Osteoblast (primary cell): ENCODE results near the gene SLC9A9. TPM values are rescaled to one million over a fixed set of nuclear protein-coding genes. Genes with fewer than 3 reads are reported as not detected.
A peak's percentile ranks its signal among the peaks of the same experiment; 100 is the strongest.

Experiments
- DNase-seq: peaks from one replicate; pipeline ENCODE4 v3.0.0; 2011; ENCODE audit warnings: low spot score, mixed read lengths; ENCODE audit not compliant: insufficient read length; ENCODE audit errors: missing footprints
- H2AFZ ChIP-seq: 2 replicates; pipeline ENCODE4 v1.6.0; 2011; ENCODE audit warnings: mild to moderate bottlenecking, low read length
- H3K27ac ChIP-seq: 2 replicates; pipeline ENCODE4 v1.5.1; 2011; ENCODE audit warnings: mild to moderate bottlenecking, low read depth, low read length, moderate library complexity
- H3K27me3 ChIP-seq: 2 replicates; pipeline ENCODE4 v1.6.0; 2012; ENCODE audit warnings: mild to moderate bottlenecking, control low read depth, inconsistent platforms, low read length, moderate library complexity; ENCODE audit not compliant: insufficient read depth
- H3K36me3 ChIP-seq: 2 replicates; pipeline ENCODE4 v1.5.1; 2011; ENCODE audit warnings: mild to moderate bottlenecking, low read length, control low read depth, moderate library complexity; ENCODE audit not compliant: insufficient read depth
- H3K4me1 ChIP-seq: 2 replicates; pipeline ENCODE4 v1.5.1; 2011; ENCODE audit warnings: mild to moderate bottlenecking, low read length, control low read depth, moderate library complexity; ENCODE audit not compliant: insufficient read depth
- H3K4me2 ChIP-seq: 2 replicates; pipeline ENCODE4 v1.6.0; 2011; ENCODE audit warnings: mild to moderate bottlenecking, low read length; ENCODE audit not compliant: insufficient read depth
- H3K4me3 ChIP-seq: fragments of 200-600 bp; sonication (generic); 3 replicates; pipeline ENCODE4 v1.5.1; 2012; ENCODE audit warnings: mild to moderate bottlenecking, low read length, inconsistent platforms; ENCODE audit not compliant: insufficient read depth
- H3K79me2 ChIP-seq: 2 replicates; pipeline ENCODE4 v1.6.0; 2012; ENCODE audit warnings: mild to moderate bottlenecking, low read length, control low read depth, inconsistent platforms; ENCODE audit not compliant: insufficient read depth
- H3K9me3 ChIP-seq: 2 replicates; pipeline ENCODE4 v1.5.1; 2011; ENCODE audit warnings: low read depth, low read length, control low read depth
- H4K20me1 ChIP-seq: 2 replicates; pipeline ENCODE4 v1.6.0; 2012; ENCODE audit warnings: mild to moderate bottlenecking, low read length, control low read depth; ENCODE audit not compliant: insufficient read depth
- total RNA-seq: library from RNA; depleted of rRNA; stranded (reverse); fragments of >200 nt; gene quantifications from 2 replicates; pipeline ENCODE4 v1.2.3, GENCODE V29; 2012
- TF ChIP-seq, protein P1 (sequence below): IDR thresholded peaks from 2 replicates; pipeline ENCODE4 v1.5.1; 2011; ENCODE audit warnings: mild to moderate bottlenecking, low read depth, low read length, moderate library complexity; ENCODE audit errors: extremely low read depth

SLC9A9 gene
- total RNA-seq, 1 donor = 6.5 TPM

DNA sequence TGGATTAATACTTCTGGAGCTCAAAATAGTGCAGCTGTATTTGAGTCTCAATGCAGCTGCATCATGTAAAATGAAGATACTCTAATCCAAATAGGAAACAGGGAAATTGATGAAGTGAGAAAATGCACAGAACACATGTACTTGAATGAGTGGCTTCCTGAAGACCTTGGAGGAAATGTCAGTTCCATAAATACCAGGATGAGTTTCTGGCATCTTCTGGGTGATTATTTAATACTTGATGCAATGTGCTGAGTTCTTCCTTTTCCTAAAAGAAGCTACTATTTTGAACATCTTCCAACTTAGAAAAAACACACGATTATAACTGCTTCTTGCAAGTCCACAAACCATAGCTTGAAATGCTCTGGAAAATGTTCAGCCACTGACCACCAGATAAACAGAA is 162.8 kb downstream of the SLC9A9 start:
- H3K4me3 ChIP-seq = no peak overlapping the region
- no peaks in the 10 kb centered on the region for H3K36me3 ChIP-seq
- H2AFZ ChIP-seq = no peak overlapping the region
- H3K4me2 ChIP-seq = no peak overlapping the region
- no peaks in the 10 kb centered on the region for H3K27me3 ChIP-seq
- no peaks in the 10 kb centered on the region for H3K79me2 ChIP-seq
- TF ChIP-seq, protein P1, sequence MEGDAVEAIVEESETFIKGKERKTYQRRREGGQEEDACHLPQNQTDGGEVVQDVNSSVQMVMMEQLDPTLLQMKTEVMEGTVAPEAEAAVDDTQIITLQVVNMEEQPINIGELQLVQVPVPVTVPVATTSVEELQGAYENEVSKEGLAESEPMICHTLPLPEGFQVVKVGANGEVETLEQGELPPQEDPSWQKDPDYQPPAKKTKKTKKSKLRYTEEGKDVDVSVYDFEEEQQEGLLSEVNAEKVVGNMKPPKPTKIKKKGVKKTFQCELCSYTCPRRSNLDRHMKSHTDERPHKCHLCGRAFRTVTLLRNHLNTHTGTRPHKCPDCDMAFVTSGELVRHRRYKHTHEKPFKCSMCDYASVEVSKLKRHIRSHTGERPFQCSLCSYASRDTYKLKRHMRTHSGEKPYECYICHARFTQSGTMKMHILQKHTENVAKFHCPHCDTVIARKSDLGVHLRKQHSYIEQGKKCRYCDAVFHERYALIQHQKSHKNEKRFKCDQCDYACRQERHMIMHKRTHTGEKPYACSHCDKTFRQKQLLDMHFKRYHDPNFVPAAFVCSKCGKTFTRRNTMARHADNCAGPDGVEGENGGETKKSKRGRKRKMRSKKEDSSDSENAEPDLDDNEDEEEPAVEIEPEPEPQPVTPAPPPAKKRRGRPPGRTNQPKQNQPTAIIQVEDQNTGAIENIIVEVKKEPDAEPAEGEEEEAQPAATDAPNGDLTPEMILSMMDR = no peak
- no peaks in the 10 kb centered on the region for H3K9me3 ChIP-seq
- H4K20me1 ChIP-seq = no peaks in the 10 kb centered on the region
- no peak overlapping the region for H3K27ac ChIP-seq
- H3K4me1 ChIP-seq = no peaks in the 10 kb centered on the region
- DNase-seq = peak; percentile 26

DNA sequence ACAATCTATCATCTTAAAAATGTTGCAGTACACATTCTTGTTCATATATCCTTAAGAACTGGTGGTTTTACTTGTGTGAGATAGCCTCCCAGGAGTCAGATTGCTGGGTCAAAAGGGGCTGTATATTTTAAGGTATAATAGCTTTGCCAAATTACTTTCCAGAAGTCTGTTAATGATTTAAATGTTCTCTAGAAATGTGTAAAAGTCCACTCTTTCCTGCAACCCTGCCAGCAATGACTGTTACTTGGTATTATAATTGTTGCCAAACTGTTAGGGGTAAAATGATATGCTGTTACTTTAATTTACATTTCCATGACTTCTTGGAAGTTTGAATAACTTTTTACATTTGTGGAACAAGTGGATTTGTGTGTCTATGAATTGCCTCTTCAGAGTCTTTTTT is 170.8 kb downstream of the SLC9A9 start:
- Histone ChIP-seq H3K27ac (no peak overlapping the region), H4K20me1 (no peaks in the 10 kb centered on the region), H3K79me2 (no peaks in the 10 kb centered on the region), H3K4me3 (no peak overlapping the region), H3K27me3 (no peaks in the 10 kb centered on the region), H3K4me2 (no peak overlapping the region), H3K9me3 (no peaks in the 10 kb centered on the region), H3K4me1 (peaks cover 4% of the 10 kb centered on the region), H3K36me3 (no peaks in the 10 kb centered on the region), H2AFZ (no peak overlapping the region)
- no peak for DNase-seq
- TF ChIP-seq, protein P1 = no peak

DNA sequence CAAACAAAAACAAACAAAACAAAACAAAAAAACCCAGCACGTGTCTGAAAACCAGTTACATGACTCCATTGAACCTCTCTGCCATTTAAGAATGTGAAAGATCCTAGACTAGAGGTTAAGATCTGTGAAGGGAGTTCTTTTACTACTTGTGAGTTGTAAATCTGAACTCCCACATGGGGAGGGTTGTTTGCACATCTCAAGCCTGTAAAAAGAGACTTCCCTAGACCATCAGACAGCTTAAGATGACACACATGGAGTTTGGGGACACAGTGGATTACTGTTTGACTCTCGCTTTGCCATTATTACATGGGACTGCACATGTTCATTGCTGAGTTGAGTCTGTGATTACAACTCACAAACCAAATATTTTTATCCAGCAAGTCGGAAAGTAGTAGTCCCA is 171.5 kb downstream of the SLC9A9 start:
- TF ChIP-seq, protein P1 = no peak
- peaks cover 4% of the 10 kb centered on the region for H3K4me1 ChIP-seq
- no peaks in the 10 kb centered on the region for H4K20me1 ChIP-seq
- no peaks in the 10 kb centered on the region for H3K27me3 ChIP-seq
- peak; percentile 34 for DNase-seq
- no peak overlapping the region for H3K4me2 ChIP-seq
- no peak overlapping the region for H2AFZ ChIP-seq
- H3K36me3 ChIP-seq = no peaks in the 10 kb centered on the region
- H3K27ac ChIP-seq = no peak overlapping the region
- H3K9me3 ChIP-seq = no peaks in the 10 kb centered on the region
- H3K4me3 ChIP-seq = no peak overlapping the region
- no peaks in the 10 kb centered on the region for H3K79me2 ChIP-seq

DNA sequence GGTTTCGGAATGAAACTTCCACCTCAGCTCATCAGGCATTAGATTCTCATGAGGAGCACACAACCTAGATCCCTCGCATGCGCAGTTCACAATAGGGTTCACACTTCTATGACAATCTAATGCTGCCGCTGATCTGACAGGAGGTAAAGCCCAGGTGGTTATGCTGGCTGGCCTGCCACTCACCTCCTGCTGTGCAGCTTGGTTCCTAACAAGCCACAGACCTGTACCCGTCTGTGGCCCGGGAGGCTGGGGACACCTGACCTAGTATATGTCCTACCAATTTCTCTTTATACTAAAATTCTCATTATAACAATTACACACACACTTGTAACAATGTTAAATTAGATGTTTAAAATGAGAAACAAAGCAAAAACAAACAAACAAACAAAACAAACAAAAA is 172.2 kb downstream of the SLC9A9 start:
- Histone ChIP-seq H4K20me1 (no peaks in the 10 kb centered on the region), H3K36me3 (no peaks in the 10 kb centered on the region), H3K27me3 (no peaks in the 10 kb centered on the region), H3K4me1 (peaks cover 4% of the 10 kb centered on the region), H3K79me2 (no peaks in the 10 kb centered on the region), H3K27ac (no peak overlapping the region), H3K4me2 (no peak overlapping the region), H3K4me3 (no peak overlapping the region), H2AFZ (no peak overlapping the region), H3K9me3 (no peaks in the 10 kb centered on the region)
- TF ChIP-seq, protein P1 = no peak
- no peak for DNase-seq
